Measurements from ENCODE around the gene PGM2L1.
"Not testable (repeated sequence)": the region's sequence is repeated elsewhere in the genome, so short reads cannot be mapped to it uniquely, and the experiment has no call there.

The PGM2L1 gene

GRCh38 chr11:74398244-74399159 is at the start of gene PGM2L1:
Gene PGM2L1 (minus strand): TSS chr11:74398433. CDS start chr11:74398161, 272 bp downstream.
- DNase-seq (ENCODE audit: low read depth in 2 of 2): peak; percentile 77 to 85

GRCh38 chr11:74447720-74448119 is 49.5 kb upstream of the PGM2L1 start:
- DNase-seq (ENCODE audit: low read depth in 2 of 2): no peak

GRCh38 chr11:74446532-74446938 is 48.3 kb upstream of the PGM2L1 start:
- DNase-seq (ENCODE audit: low read depth in 2 of 2): no peak

DNA sequence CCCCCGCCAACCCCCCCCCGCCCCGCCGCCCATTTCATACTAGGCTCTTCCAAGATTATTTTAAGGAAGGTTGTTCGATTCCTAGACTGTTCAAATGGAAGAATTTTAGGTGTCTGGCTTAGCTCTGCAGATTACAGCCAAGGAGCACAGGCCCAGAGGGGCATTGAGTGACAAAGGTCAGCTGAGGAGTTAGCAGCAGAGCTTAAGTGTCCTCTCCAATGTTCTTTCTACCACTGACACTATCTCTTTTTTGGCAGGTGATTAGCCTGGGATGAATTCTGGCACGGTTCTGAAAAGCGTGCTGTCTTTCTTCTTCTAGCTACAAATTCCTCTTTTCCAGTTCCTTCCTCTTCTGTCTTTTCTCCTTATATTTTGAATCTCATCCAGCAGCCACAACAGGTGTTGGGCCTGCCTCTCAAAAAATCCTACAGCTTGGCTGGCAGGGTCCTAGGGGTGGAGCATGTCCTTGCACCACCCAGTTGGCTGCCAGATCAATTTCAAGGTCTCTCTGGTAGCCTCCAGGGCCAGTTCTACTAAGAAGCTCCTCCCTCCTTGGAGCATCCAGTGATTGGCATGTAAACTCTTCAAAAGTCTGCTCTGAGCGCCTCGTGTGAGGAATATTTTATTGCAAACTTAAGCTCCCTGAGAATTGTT is 46.1 kb upstream of the PGM2L1 start:
- DNase-seq (ENCODE audit: low read depth in 2 of 2): no peak

GRCh38 chr11:74443071-74443864 is 45.0 kb upstream of the PGM2L1 start:
- no peak for DNase-seq (ENCODE audit: low read depth in 2 of 2)

DNA sequence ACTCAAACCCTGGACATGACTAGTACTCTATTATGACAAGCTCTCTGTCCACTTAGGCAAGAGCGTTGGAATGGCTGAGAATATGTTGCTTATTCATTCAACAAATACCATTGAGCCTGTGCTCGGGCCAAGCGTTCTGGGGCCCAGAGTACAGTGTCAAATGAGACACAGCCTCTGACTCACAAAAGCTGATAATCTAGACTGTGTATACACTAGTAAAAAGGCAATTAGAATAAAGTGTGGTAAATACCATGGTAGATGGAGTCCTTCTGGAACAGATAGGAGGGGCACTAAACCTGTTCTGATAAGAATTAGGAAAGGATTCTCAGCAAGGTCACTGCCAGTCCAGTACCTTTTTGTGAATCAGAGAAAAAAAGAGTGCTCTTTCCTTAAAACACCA is 44.4 kb upstream of the PGM2L1 start:
- DNase-seq (ENCODE audit: low read depth in 2 of 2): no peak

DNA sequence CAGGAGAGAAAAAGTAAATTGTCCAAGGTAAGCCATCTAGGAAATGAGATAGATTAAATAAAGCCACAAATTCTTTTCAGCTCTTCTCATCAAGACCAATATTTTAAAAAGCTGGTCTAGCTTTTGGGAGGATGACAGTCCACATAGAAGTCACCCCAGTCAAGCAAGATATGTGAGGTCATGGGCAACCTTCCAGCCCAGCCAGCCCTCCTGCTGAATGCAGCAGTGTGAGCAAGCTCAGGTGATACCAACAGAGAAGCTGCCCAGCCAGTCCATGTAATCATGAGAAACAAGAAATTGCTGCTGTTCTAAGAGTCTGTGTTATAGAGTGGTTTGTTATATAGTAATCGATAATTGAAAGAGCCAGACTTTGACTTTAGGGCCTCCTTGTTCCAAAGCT is 40.4 kb upstream of the PGM2L1 start:
- no peak for DNase-seq (ENCODE audit: low read depth in 2 of 2)

- DNase-seq (ENCODE audit: low read depth in 2 of 2): no peak
Observed at GRCh38 chr11:74437441-74438042, 39.3 kb upstream of the PGM2L1 start.

- DNase-seq (ENCODE audit: low read depth in 2 of 2): no peak
Observed at GRCh38 chr11:74434528-74434927, 36.3 kb upstream of the PGM2L1 start.

- no peak for DNase-seq (ENCODE audit: low read depth in 2 of 2)
Observed at GRCh38 chr11:74429205-74429604, 31.0 kb upstream of the PGM2L1 start.

- no peak for DNase-seq (ENCODE audit: low read depth in 2 of 2)
Observed at GRCh38 chr11:74427384-74427886, 29.2 kb upstream of the PGM2L1 start.

DNA sequence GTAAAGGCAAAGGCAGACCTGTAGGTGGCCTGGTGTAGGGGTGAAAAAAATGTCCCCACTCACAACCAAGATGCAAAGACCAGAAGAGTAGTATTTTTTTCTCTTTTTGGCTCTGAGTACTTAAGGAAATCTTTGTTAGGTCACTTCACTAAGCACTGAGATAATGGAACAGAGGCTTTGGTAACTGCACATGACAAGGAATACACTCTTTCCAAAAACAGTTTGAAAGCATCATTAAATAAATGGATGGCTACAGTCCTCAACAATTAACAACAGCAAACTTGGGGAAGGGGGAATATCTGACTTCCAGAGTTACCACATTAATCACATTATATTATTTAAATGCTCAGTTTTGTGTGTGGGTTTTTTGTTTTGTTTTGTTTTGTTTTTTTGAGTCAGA is 26.9 kb upstream of the PGM2L1 start:
- no peak for DNase-seq (ENCODE audit: low read depth in 2 of 2)

DNA sequence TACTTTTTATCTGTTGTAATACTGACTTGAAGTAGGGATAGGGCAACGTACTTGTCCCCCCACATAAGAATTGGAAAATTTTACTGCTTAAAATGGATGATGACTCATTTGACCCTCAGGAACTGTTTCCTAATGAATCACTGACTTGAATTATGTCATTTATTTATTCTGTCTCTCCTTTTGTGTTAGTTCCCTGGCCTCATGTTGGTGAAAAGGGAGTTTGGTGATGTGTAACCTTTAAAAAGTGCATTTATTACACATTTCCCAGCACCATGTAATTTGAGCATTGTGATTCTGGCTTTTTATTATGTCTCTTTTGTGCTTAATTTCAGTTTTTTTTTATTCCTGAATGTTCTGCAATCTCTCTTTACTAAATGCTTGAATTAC is 20.3 kb upstream of the PGM2L1 start:
- no peak for DNase-seq (ENCODE audit: low read depth in 2 of 2)

- DNase-seq (ENCODE audit: low read depth in 2 of 2): no peak
Observed at GRCh38 chr11:74417860-74418508, 19.8 kb upstream of the PGM2L1 start.

DNA sequence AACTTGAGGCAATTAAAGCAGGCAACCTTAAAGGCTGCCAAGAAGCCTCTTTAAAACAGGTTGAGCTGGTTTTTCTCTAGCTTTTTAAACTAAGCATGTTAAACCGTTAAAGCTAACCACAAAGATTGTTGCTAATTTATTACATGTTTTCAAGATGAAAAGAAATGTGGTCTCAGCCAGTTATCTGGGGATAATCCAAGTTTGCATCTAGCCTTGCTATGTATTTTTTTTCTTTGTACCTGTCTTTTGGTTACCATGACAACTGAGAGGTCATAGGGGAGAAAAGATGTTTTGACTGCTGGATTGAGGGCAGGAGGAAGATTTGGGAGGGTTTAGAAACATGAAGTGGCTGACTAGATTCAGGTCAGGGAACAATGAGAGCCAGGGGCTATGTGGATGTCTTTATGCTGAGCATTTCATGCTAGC is 19.2 kb upstream of the PGM2L1 start:
- DNase-seq (ENCODE audit: low read depth in 2 of 2): no peak

DNA sequence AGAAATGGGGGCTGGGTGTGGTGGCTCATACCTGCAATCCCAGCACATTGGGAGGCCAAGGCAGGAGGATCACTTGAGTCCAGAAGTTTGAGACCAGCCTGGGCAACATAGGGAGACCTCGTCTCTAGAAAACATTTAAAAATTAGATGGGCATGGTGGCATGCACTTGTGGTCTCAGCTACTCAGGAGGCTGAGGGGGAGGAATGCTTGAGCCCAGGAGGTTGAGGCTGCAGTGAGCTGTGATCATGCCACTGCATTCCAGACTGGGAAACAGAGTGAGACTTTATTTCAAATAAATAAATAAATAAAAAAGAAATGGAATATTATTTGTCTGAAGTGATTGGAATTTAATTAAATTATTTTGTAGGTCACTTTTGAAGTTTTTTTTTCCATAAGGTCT is 18.7 kb upstream of the PGM2L1 start:
- not testable (repeated sequence) for DNase-seq (ENCODE audit: low read depth in 2 of 2)

GRCh38 chr11:74412733-74413359 is 14.6 kb upstream of the PGM2L1 start:
- no peak for DNase-seq (ENCODE audit: low read depth in 2 of 2)

- no peak for DNase-seq (ENCODE audit: low read depth in 2 of 2)
Observed at GRCh38 chr11:74412321-74412720, 14.1 kb upstream of the PGM2L1 start.

- DNase-seq (ENCODE audit: low read depth in 2 of 2): no peak
Observed at GRCh38 chr11:74409633-74410032, 11.4 kb upstream of the PGM2L1 start.

DNA sequence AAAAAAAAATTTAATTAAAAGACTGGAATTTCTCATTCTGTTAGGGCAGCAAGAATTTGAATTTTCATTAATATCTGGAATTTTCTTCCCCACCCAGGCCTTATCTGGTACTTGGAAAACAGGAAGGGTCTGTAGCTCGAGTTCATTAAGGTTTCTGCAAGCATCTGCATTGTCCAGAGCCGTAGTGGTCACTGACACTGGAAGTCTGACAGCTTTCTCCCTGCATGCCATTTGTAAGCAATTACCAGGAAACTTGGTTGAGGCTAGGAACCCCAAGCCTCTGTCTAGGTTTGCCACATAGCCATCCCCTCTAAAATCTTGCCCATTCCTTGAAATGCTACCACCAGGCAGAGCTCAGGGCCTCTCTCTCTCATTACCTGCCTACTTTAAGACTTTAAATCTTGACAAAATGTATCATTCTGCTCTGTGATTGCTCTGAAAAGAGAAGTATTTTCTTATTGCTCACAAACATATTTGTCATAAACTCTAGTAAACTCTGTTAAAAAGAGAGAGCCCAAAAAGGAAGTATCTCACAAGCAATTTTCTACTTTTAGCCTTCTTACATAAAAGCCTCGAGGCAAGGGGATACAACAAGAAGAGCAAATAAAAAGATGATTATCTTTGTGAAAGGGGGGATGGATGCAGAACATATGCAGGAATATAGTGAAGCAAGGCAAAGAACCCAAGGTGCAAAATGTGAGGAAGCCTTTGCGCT is 5.5 kb upstream of the PGM2L1 start:
- DNase-seq (ENCODE audit: low read depth in 2 of 2): no peak
